Astrocyte (in vitro differentiated cells and primary cell): ENCODE results near the gene KRT7. TPM values are rescaled to one million over a fixed set of nuclear protein-coding genes. Genes with fewer than 3 reads are reported as not detected.

Experiments
- DNase-seq: peaks from one replicate; pipeline ENCODE4 v3.0.0-alpha.2; 2010; ENCODE audit warnings: low read depth
- FAIRE-seq: peaks from 2 replicates; lab custom pipeline; 2011; peaks lifted over from hg19 to GRCh38; lab: Jason Lieb, UNC
- H2AFZ ChIP-seq: 2 replicates; pipeline ENCODE4 v1.6.0; 2012; ENCODE audit warnings: low read depth, low read length, inconsistent platforms
- H3K27ac ChIP-seq: 2 replicates; pipeline ENCODE4 v1.5.1; 2011; ENCODE audit warnings: low read depth, low read length, inconsistent platforms
- H3K27me3 ChIP-seq: 2 replicates; pipeline ENCODE4 v1.6.0; 2011; ENCODE audit warnings: low read length, inconsistent platforms; ENCODE audit not compliant: insufficient read depth
- H3K36me3 ChIP-seq: 2 replicates; pipeline ENCODE4 v1.5.1; 2011; ENCODE audit warnings: low read length, inconsistent platforms; ENCODE audit not compliant: insufficient read depth
- H3K4me1 ChIP-seq: 2 replicates; pipeline ENCODE4 v1.5.1; 2011; ENCODE audit warnings: low read length, inconsistent platforms; ENCODE audit not compliant: insufficient read depth
- H3K4me2 ChIP-seq: 2 replicates; pipeline ENCODE4 v1.6.0; 2012; ENCODE audit warnings: low read length, inconsistent platforms
- H3K4me3 ChIP-seq: 2 replicates; pipeline ENCODE4 v1.5.1; 2011; ENCODE audit warnings: low read depth, mild to moderate bottlenecking, low read length, inconsistent platforms; ENCODE audit not compliant: insufficient read depth
- H3K79me2 ChIP-seq: 2 replicates; pipeline ENCODE4 v1.6.0; 2012; ENCODE audit warnings: mild to moderate bottlenecking, low read length, inconsistent platforms; ENCODE audit not compliant: insufficient read depth
- H3K9ac ChIP-seq: 2 replicates; pipeline ENCODE4 v1.6.0; 2012; ENCODE audit warnings: mild to moderate bottlenecking, low read length, inconsistent platforms
- H3K9me3 ChIP-seq: 2 replicates; pipeline ENCODE4 v1.5.1; 2012; ENCODE audit warnings: low read depth, mild to moderate bottlenecking, low read length, inconsistent platforms; ENCODE audit not compliant: insufficient read depth
- H4K20me1 ChIP-seq: 2 replicates; pipeline ENCODE4 v1.6.0; 2012; ENCODE audit warnings: low read length, inconsistent platforms; ENCODE audit not compliant: insufficient read depth
- H3K27ac Mint-ChIP-seq: one replicate; pipeline ENCODE4 v1.8.0; 2021; ENCODE audit warnings: mild to moderate bottlenecking, mixed read lengths; ENCODE audit not compliant: unreplicated experiment
- H3K27me3 Mint-ChIP-seq: one replicate; pipeline ENCODE4 v1.8.0; 2021; ENCODE audit warnings: low read depth, mixed read lengths; ENCODE audit not compliant: unreplicated experiment
- H3K36me3 Mint-ChIP-seq: one replicate; pipeline ENCODE4 v1.8.0; 2021; ENCODE audit warnings: low read depth, mixed read lengths; ENCODE audit not compliant: unreplicated experiment
- H3K4me1 Mint-ChIP-seq: one replicate; pipeline ENCODE4 v1.8.0; 2021; ENCODE audit warnings: low read depth, mixed read lengths; ENCODE audit not compliant: unreplicated experiment
- H3K4me3 Mint-ChIP-seq: one replicate; pipeline ENCODE4 v1.8.0; 2021; ENCODE audit warnings: mild to moderate bottlenecking, moderate library complexity, mixed read lengths; ENCODE audit not compliant: unreplicated experiment
- H3K9me3 Mint-ChIP-seq: one replicate; pipeline ENCODE4 v1.8.0; 2021; ENCODE audit warnings: mild to moderate bottlenecking, mixed read lengths; ENCODE audit not compliant: unreplicated experiment
- CTCF ChIP-seq: IDR thresholded peaks from 2 replicates; pipeline ENCODE4 v1.5.1; 2011; ENCODE audit warnings: low read depth, mild to moderate bottlenecking, inconsistent platforms, low read length, moderate library complexity; ENCODE audit not compliant: insufficient read depth
- EZH2 ChIP-seq: IDR thresholded peaks from 2 replicates; pipeline ENCODE4 v1.6.1; 2012; ENCODE audit warnings: mild to moderate bottlenecking, low read length, inconsistent platforms; ENCODE audit not compliant: insufficient read depth
- total RNA-seq: library from RNA; stranded (reverse); gene quantifications from 2 replicates; pipeline ENCODE4 v1.2.1, GENCODE V29; 2021

Gene KRT7
- total RNA-seq, 1 donor from 2014 or later = 149 TPM

DNA sequence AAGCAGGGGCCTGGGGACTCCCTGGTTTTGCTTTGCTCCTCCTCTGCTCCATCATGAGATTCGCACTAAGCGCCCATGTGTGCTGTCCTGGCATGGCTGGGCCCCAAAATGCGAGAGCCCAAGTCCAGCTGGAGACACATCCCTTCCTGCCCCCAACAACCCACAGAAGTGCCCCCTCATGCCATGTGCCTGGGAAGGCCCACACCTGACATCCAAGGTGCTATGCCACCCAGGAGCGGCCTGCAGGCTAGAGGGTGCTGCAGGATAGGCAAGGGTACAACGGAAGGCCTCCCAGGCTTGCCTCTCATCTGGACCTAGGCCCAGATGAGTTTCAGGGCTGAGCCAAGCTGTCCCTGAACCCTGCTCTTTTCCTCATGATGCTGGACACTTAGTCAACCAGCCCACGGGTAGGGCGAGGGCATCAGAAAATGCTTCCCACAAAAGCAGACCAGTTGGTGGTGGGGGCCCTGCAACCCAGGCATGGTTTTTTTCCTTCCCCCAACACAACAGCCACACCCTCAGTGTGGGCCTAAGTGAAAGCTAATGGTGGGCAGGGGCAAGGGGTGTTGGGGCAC lies 28.0 kb upstream of the KRT7 start:
- Mint-ChIP-seq H3K36me3 (no peaks in the 10 kb centered on the region), H3K27me3 (peaks cover 18% of the 10 kb centered on the region), H3K27ac (peak overlapping the region; percentile 30), H3K4me1 (peaks cover 32% of the 10 kb centered on the region), H3K4me3 (no peak overlapping the region), H3K9me3 (peaks cover 2% of the 10 kb centered on the region)
- no peaks in the 10 kb centered on the region for H3K79me2 ChIP-seq
- H3K27me3 ChIP-seq = no peaks in the 10 kb centered on the region
- H3K9me3 ChIP-seq = no peaks in the 10 kb centered on the region
- peak overlapping the region; percentile 31 for H3K4me2 ChIP-seq
- FAIRE-seq (no peak), DNase-seq (no peak)
- no peak overlapping the region for H3K27ac ChIP-seq
- H3K4me3 ChIP-seq = no peak overlapping the region
- H3K36me3 ChIP-seq = no peaks in the 10 kb centered on the region
- no peak overlapping the region for H2AFZ ChIP-seq
- TF ChIP-seq CTCF = no peak
- no peak for TF ChIP-seq EZH2
- no peak overlapping the region for H3K9ac ChIP-seq
- H4K20me1 ChIP-seq = no peaks in the 10 kb centered on the region
- peaks cover 44% of the 10 kb centered on the region for H3K4me1 ChIP-seq

DNA sequence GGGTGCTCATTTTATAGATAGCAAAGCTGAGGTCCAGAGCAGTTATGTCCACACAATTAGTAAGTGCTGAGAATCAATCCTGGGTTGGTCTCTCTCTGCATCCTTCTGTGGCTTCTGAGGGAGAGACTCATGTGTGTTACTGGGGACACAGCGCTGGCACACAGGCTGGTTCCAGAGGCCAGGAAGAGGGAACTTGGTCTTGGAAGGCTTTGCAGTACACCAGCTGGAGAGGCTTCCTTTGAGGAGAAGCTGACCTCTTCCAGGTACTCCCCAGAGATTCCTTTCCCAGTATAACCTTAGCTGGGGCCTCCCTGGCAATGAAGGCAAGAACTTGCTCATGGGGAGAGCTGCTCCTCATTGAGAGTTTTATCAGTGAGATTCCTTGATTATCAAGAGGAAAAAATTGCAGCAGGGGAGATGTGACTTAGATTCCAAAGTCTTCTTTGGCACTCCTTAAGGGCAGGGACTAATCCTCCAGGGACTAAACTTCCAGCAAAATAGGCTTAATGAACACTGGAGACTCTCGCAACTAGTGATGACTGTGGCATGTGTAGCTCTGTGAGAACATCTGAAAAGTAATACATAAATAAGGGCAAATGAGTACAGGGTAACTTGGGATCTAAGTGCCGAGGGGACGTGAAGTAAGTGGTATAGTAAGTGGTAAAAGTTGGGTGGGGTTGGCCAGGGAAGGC lies 27.3 kb upstream of the KRT7 start:
- no peak overlapping the region for H3K9ac ChIP-seq
- FAIRE-seq (no peak), DNase-seq (no peak)
- H3K4me2 ChIP-seq = no peak overlapping the region
- H3K9me3 ChIP-seq = no peaks in the 10 kb centered on the region
- Mint-ChIP-seq H3K36me3 (no peaks in the 10 kb centered on the region), H3K4me1 (peaks cover 33% of the 10 kb centered on the region), H3K27ac (peak overlapping the region; percentile 30), H3K27me3 (peaks cover 20% of the 10 kb centered on the region), H3K9me3 (peaks cover 2% of the 10 kb centered on the region), H3K4me3 (no peak overlapping the region)
- peaks cover 50% of the 10 kb centered on the region for H3K4me1 ChIP-seq
- H3K27me3 ChIP-seq = no peaks in the 10 kb centered on the region
- H3K79me2 ChIP-seq = no peaks in the 10 kb centered on the region
- H4K20me1 ChIP-seq = no peaks in the 10 kb centered on the region
- no peak overlapping the region for H3K4me3 ChIP-seq
- H3K27ac ChIP-seq = no peak overlapping the region
- no peak overlapping the region for H2AFZ ChIP-seq
- H3K36me3 ChIP-seq = no peaks in the 10 kb centered on the region
- no peak for TF ChIP-seq EZH2

GRCh38 chr12:52206304-52207040 lies 26.6 kb upstream of the KRT7 start:
- peaks cover 25% of the 10 kb centered on the region for H3K27me3 Mint-ChIP-seq
- FAIRE-seq = no peak
- H3K4me1 Mint-ChIP-seq = peaks cover 35% of the 10 kb centered on the region
- Histone ChIP-seq H3K79me2 (no peaks in the 10 kb centered on the region), H3K4me1 (peaks cover 50% of the 10 kb centered on the region), H3K27me3 (no peaks in the 10 kb centered on the region), H3K4me2 (no peak overlapping the region), H3K9me3 (no peaks in the 10 kb centered on the region), H2AFZ (no peak overlapping the region), H3K9ac (no peak overlapping the region), H4K20me1 (no peaks in the 10 kb centered on the region), H3K4me3 (no peak overlapping the region), H3K27ac (no peak overlapping the region), H3K36me3 (no peaks in the 10 kb centered on the region)
- TF ChIP-seq CTCF (no peak), EZH2 (no peak)
- no peaks in the 10 kb centered on the region for H3K36me3 Mint-ChIP-seq
- peaks cover 2% of the 10 kb centered on the region for H3K9me3 Mint-ChIP-seq
- DNase-seq = no peak
- no peak overlapping the region for H3K27ac Mint-ChIP-seq
- H3K4me3 Mint-ChIP-seq = no peak overlapping the region
